ENCODE data around the gene PLD2. TPM values are rescaled to one million over a fixed set of nuclear protein-coding genes. Genes with fewer than 3 reads are reported as not detected.

The PLD2 gene
- total and polyA plus RNA-seq, 3 donors from 2014 or later = 11.0 to 31.2 (median 17.5) TPM

GRCh38 chr17:4816826-4817225 lies 9.9 kb downstream of the PLD2 start:
- no peaks in the 10 kb centered on the region for H3K27me3 ChIP-seq
- no peaks in the 10 kb centered on the region for H3K36me3 ChIP-seq (ENCODE audit: low read depth, missing control alignments)
- no peaks in the 10 kb centered on the region for H3K9me3 ChIP-seq
- no peaks in the 10 kb centered on the region for H3K4me1 ChIP-seq
- intact Hi-C loops (cut with DNase I; ENCODE audit: low total_unique reads) = no loop called here
- H3K4me3 ChIP-seq = no peak overlapping the region
- WGBS, 2 donors = 91 to 95% methylated on average over 11 to 13 of the region's 13 CpGs
- H3K27ac ChIP-seq = no peak overlapping the region
- DNase-seq = no peak
- no peak for TF ChIP-seq CTCF (IDR thresholded peaks at IDR 0.05)

GRCh38 chr17:4818276-4818675 lies 11.3 kb downstream of the PLD2 start:
- no peaks in the 10 kb centered on the region for H3K36me3 ChIP-seq (ENCODE audit: low read depth, missing control alignments)
- WGBS, 2 donors = 81 to 85% methylated on average over 12 of the region's 12 CpGs

GRCh38 chr17:4822835-4823234 lies 15.9 kb downstream of the PLD2 start:
- Histone ChIP-seq H3K27ac (no peak overlapping the region), H3K4me3 (no peak overlapping the region), H3K27me3 (no peaks in the 10 kb centered on the region), H3K9me3 (no peaks in the 10 kb centered on the region), H3K36me3 (ENCODE audit: low read depth, missing control alignments) (no peaks in the 10 kb centered on the region), H3K4me1 (no peaks in the 10 kb centered on the region)
- DNase-seq = no peak
- 71 to 91% methylated on average over 3 of the region's 3 CpGs for WGBS, 2 donors
- intact Hi-C loops (cut with DNase I; ENCODE audit: low total_unique reads) = no loop called here
- TF ChIP-seq CTCF (IDR thresholded peaks at IDR 0.05) (no peak), POLR2A (IDR thresholded peaks at IDR 0.05) (no peak)

More at GRCh38 chr17:4818276-4818675, 11.3 kb downstream of the PLD2 start:
- Histone ChIP-seq H3K4me3 (no peak overlapping the region), H3K27me3 (no peaks in the 10 kb centered on the region), H3K9me3 (no peaks in the 10 kb centered on the region), H3K27ac (no peak overlapping the region), H3K4me1 (no peaks in the 10 kb centered on the region)
- no peak for DNase-seq
- TF ChIP-seq POLR2A (IDR thresholded peaks at IDR 0.05) (no peak), CTCF (IDR thresholded peaks at IDR 0.05) (no peak)
- intact Hi-C loops (cut with DNase I; ENCODE audit: low total_unique reads) = no loop called here

- no peak overlapping the region for H3K27ac ChIP-seq
Measured at GRCh38 chr17:4823373-4824089, 16.6 kb downstream of the PLD2 start.

More at GRCh38 chr17:4823373-4824089, 16.6 kb downstream of the PLD2 start:
- no peak for DNase-seq
- Histone ChIP-seq H3K27me3 (no peaks in the 10 kb centered on the region), H3K9me3 (no peaks in the 10 kb centered on the region), H3K36me3 (ENCODE audit: low read depth, missing control alignments) (no peaks in the 10 kb centered on the region), H3K4me1 (no peaks in the 10 kb centered on the region), H3K4me3 (no peak overlapping the region)
- intact Hi-C loops (cut with DNase I; ENCODE audit: low total_unique reads) = no loop called here
- TF ChIP-seq POLR2A (IDR thresholded peaks at IDR 0.05) = no peak
- no peak for TF ChIP-seq CTCF (IDR thresholded peaks at IDR 0.05)
- WGBS, 2 donors = 72% methylated on average over 12 of the region's 12 CpGs
